ENCODE data around the gene COPS3. TPM values are rescaled to one million over a fixed set of nuclear protein-coding genes. Genes with fewer than 3 reads are reported as not detected.

COPS3 gene
- total and polyA plus RNA-seq, 2 experiments from 2014 or later = 51.1 to 123 TPM

DNA sequence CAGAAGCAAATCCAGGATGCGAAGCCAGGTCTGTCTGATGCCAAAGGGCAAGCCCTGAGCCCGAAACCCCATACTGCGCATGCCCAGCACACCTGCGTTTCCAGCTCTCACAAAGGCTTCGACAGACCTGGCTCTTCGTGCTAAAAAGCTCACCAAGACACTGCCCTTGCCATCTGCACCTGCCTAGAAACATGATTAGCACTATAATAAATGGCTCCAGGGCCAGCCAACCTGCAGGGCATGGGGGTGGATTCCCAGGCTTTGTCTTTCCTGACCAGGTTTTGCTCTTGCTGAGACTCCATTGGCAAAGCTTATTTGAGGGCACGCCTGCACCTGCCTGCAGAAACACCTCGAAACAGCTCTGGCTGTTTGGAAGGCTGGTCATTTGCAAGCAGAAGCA lies 60.5 kb downstream of the COPS3 start:
- no peak for DNase-seq (ENCODE audit: low read depth in 1 of 2, low spot score in 1 of 2)
- TF ChIP-seq, protein P1, sequence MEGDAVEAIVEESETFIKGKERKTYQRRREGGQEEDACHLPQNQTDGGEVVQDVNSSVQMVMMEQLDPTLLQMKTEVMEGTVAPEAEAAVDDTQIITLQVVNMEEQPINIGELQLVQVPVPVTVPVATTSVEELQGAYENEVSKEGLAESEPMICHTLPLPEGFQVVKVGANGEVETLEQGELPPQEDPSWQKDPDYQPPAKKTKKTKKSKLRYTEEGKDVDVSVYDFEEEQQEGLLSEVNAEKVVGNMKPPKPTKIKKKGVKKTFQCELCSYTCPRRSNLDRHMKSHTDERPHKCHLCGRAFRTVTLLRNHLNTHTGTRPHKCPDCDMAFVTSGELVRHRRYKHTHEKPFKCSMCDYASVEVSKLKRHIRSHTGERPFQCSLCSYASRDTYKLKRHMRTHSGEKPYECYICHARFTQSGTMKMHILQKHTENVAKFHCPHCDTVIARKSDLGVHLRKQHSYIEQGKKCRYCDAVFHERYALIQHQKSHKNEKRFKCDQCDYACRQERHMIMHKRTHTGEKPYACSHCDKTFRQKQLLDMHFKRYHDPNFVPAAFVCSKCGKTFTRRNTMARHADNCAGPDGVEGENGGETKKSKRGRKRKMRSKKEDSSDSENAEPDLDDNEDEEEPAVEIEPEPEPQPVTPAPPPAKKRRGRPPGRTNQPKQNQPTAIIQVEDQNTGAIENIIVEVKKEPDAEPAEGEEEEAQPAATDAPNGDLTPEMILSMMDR (IDR thresholded peaks at IDR 0.05; ENCODE audit: low read depth, low read length) = no peak
- no peaks in the 10 kb centered on the region for H3K4me1 ChIP-seq (ENCODE audit: low read depth)
- H3K27ac ChIP-seq = no peak overlapping the region
- H3K4me3 ChIP-seq = no peak overlapping the region
- no peaks in the 10 kb centered on the region for H3K27me3 ChIP-seq
- H3K9me3 ChIP-seq (ENCODE audit: low read depth) = no peaks in the 10 kb centered on the region
- peaks cover 34% of the 10 kb centered on the region for H3K36me3 ChIP-seq

DNA sequence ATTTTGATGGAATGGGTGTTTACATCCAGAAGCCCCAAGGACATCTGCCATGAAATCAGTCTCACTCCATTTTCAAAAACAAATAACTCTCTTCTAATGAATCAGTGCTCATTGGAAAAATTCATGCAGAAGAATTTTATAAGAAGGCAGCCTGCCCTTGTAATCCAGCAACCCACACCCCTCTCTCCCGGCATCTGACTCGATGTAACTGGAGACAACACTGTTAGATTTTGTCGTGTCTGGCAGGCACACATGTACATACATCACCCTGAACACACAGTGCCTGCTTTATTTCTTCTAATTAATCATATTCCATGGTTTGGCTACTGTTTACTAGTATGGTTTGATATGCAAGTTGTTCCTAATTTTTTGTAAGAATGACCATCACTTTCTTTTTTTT lies 63.1 kb downstream of the COPS3 start:
- H3K36me3 ChIP-seq = peaks cover 36% of the 10 kb centered on the region
- no peak overlapping the region for H3K27ac ChIP-seq

DNA sequence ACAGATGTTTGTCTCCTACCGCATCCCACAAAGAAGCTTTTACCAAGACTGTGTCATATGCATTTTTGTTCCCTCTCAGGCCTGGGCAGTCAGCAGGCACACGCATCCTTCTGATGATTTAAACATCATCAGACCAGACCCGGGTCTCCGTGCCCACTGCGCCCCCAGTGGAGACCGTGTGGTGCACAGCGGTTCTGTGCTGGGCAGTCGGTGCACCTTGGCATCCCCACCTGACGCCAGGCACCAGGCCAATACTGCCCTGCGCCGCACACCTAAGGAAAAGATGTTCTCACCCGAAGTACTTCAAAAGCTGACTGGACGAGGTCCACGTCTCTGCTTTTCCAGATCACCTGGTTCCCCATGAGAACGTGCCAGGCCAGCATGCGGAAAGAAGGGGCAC lies 64.3 kb downstream of the COPS3 start:
- Histone ChIP-seq H3K4me1 (ENCODE audit: low read depth) (no peaks in the 10 kb centered on the region), H3K36me3 (peaks cover 38% of the 10 kb centered on the region), H3K27ac (no peak overlapping the region), H3K27me3 (no peaks in the 10 kb centered on the region), H3K9me3 (ENCODE audit: low read depth) (no peaks in the 10 kb centered on the region), H3K4me3 (no peak overlapping the region)
- TF ChIP-seq, protein P1 (IDR thresholded peaks at IDR 0.05; ENCODE audit: low read depth, low read length) = no peak
- no peak for DNase-seq (ENCODE audit: low read depth in 1 of 2, low spot score in 1 of 2)

More for the DNA sequence above, 63.1 kb downstream of the COPS3 start:
- no peak overlapping the region for H3K4me3 ChIP-seq
- DNase-seq (ENCODE audit: low read depth in 1 of 2, low spot score in 1 of 2) = no peak
- TF ChIP-seq, protein P1 (IDR thresholded peaks at IDR 0.05; ENCODE audit: low read depth, low read length) = no peak
- H3K9me3 ChIP-seq (ENCODE audit: low read depth) = no peaks in the 10 kb centered on the region
- H3K4me1 ChIP-seq (ENCODE audit: low read depth) = no peaks in the 10 kb centered on the region
- no peaks in the 10 kb centered on the region for H3K27me3 ChIP-seq

DNA sequence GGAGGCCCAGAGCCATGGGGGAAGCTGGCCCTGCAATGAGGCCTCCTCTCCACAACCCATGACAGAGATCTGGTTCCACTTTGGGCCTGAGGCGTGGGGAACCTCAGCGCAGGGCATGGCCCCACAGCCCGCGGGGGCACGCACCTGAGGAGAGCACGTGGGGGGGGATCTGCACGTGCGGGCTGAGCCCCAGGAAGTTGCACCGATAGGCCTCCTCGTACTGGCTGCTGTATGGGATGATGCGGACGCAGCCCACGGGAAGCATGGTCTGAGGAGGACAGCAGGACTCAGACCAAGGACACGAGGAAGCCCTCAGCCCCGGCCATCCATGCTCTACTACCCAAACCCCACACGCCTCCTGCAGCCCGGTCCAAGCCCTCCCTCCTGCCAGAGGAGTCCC lies 64.8 kb downstream of the COPS3 start:
- H3K4me1 ChIP-seq (ENCODE audit: low read depth) = no peaks in the 10 kb centered on the region
- no peak for DNase-seq (ENCODE audit: low read depth in 1 of 2, low spot score in 1 of 2)
- TF ChIP-seq, protein P1 (IDR thresholded peaks at IDR 0.05; ENCODE audit: low read depth, low read length) = no peak
- no peaks in the 10 kb centered on the region for H3K27me3 ChIP-seq
- H3K4me3 ChIP-seq = no peak overlapping the region
- peaks cover 35% of the 10 kb centered on the region for H3K36me3 ChIP-seq
- H3K27ac ChIP-seq = no peak overlapping the region
- H3K9me3 ChIP-seq (ENCODE audit: low read depth) = no peaks in the 10 kb centered on the region

DNA sequence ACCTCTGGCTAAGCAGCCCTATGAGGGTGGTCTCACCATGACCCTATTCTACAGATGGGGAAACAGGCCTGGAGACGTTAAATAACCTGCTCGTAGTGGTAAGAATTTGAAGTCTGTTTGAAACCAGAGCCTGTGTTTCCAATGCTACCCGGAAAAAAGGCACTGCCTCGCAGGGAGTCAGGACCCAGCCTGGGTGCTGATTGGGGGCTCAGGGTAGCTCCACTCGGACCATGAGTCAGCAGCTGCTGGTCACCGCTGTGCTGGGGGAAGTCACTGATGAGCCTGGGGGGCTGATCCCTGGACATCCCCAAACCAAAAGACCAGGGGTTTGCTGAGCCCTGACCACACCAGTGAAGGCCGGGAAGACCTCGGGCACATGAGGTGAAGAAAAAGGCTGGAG lies 65.5 kb downstream of the COPS3 start:
- Histone ChIP-seq H3K9me3 (ENCODE audit: low read depth) (no peaks in the 10 kb centered on the region), H3K27me3 (no peaks in the 10 kb centered on the region), H3K36me3 (peaks cover 32% of the 10 kb centered on the region), H3K27ac (no peak overlapping the region), H3K4me3 (no peak overlapping the region), H3K4me1 (ENCODE audit: low read depth) (no peaks in the 10 kb centered on the region)
- TF ChIP-seq, protein P1 (IDR thresholded peaks at IDR 0.05; ENCODE audit: low read depth, low read length) = no peak
- DNase-seq (ENCODE audit: low read depth in 1 of 2, low spot score in 1 of 2) = no peak
